Activated CD4-positive, CD25-positive, alpha-beta regulatory T cell treated with anti-CD3 and anti-CD28 coated beads, Interleukin-2, amount 50 U/mL, for 72 hours (primary cell): ENCODE measurements around the gene PRMT3.
"Not testable (repeated sequence)": the region's sequence is repeated elsewhere in the genome, so short reads cannot be mapped to it uniquely, and the experiment has no call there.

Source experiments
- DNase-seq: peaks from one replicate; pipeline ENCODE4 v3.0.0; 2021

The PRMT3 gene

DNA sequence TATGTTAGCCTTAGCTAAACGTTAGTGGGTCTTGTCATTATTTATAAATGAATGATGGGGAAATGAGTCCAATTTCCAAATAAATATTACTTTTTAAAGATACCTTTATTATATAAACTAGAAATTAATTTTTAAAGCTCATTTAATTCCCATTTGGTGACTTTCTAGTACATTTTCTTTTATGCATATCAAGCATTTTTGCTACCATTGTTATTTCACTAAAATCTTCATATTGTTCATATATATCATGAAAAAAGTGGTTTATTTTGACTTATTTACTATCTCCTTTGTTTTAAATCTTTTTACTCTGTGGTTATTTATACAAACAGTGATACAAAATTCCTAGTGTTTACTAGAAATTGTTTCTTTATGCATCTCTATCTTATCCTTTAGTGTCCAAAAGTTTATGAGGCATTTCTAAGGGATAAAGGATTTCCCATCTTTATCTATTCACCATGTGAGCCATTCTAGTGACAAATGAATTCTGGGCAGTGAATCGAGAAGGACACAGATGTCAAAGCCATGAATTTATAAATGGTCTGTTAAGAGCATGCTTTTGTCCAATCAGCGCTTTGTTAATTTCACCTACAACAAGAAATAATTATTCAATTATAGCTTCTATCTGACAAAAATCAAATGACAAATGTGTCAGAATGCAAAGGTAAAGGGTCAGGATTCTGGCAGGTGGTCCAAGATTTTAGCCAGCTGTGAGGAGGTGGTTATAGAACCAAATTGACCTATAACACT is 70.6 kb downstream of the PRMT3 start:
- DNase-seq = no peak

DNA sequence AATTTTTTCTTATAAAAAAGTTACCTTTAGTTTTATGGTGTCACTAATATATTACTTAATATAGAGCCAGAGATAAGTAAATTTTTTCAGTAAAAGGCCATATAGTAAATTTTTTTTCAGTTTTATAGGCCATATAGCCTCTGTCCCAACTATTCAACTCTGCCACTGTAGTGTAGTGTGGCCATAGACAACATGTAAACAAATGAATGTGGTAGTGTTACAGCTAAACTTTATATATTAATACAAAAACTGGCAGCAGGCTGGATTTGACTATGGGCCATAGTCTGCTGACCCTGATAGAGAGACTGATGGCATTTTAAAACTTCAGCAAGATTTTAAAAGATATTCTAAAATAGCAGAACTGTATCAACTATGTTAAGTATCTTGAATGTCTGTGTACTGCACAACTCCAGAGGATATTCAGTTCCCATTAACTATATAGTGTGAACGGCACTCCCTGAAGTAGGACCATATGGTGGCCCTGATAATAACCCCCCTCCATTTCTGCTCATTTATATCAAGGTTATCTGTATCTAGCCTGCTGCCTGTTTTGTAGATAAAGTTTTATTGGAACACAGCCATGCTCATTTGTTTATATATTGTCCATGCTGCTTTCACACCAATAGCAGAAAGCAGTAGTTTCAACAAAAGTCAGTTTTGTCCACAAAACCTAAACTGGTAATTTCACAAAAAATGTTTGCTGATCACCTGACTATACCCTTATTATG is 71.6 kb downstream of the PRMT3 start:
- DNase-seq = no peak

DNA sequence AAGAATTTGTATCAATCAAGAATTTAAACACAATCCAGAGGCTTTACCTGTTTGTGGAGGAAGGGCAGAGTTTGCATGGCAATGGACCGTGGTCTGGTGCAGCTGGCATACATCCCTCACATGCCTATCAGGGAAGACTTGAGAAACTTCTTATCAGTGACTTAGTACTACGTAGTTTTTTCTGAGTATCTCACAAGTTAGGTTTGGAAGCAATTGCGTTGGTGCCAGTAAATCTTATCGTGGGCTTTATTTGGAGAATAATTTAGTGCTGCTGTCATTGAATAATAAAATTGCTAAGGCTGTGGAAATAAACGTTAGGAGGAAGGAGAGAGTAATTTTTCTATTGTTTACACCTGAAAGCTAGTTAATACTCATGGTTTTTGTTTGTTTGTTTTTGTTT is 72.3 kb downstream of the PRMT3 start:
- DNase-seq = no peak

DNA sequence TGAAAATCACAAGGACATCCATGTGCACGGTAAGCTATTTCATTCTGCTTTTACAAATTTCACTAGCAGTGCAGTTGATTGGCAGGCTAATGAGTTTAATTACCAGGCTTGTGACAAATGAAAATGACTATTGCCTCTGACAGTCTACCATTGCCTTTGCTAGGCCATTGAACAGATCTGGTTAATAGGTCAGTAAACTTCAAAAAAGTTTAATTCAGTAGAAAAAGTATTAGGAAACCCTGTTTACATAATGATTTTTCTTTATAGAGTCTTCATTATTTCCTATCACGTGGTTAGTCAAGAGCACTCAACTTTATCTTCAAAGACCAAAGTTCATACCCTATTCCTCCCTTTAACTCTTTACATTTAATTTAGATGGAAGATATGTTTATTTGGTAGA is 77.0 kb downstream of the PRMT3 start:
- no peak for DNase-seq

DNA sequence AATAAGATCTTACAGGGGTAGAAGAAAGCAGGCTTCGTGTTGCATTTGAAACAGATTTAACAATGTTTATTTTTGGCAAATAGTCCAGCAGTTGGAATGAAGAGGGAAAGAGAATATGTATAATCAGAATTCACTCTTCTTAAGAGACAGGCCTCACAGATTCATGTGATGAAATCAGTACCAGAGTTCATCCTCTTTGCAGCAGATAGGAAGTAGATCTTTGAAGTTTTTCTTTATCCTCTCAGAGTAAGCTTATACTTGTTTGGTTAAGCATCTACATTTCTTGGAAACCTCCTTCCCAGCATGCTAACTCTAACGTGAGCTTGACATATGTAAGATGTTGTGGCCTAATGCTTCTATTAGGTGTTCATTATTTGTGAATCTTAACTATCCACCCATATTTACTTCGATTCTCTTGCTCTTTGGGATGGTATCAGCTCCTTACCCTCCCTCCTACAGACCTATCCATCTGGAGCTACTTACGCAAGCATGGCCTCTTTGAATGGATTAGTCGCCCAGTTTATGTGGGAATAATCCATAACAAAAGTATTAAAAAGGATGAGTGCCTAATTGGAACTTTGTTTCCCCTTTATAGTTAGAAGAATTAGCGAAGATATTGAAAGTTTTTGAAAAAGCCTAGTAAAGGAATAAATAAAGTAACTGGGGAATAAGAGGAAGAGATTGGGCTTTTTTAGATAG is 80.1 kb downstream of the PRMT3 start:
- DNase-seq = no peak

DNA sequence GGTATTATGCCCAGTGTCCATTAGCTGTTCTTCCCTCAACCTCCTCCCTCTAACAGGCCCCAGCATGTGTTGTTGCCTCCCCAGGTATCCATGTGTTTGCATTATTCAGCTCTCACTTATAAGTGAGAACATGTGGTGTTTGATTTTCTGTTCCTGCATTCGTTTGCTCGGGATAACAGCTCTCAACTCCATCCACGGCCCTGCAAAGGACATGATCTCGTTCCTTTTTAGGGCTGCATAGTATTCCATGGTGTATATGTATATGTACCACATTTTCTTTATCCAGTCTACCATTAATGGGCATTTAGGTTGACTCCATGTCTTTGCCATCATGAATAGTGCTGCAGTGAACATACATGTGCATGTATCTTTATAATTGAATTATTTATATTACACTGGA is 82.8 kb downstream of the PRMT3 start:
- DNase-seq = no peak

DNA sequence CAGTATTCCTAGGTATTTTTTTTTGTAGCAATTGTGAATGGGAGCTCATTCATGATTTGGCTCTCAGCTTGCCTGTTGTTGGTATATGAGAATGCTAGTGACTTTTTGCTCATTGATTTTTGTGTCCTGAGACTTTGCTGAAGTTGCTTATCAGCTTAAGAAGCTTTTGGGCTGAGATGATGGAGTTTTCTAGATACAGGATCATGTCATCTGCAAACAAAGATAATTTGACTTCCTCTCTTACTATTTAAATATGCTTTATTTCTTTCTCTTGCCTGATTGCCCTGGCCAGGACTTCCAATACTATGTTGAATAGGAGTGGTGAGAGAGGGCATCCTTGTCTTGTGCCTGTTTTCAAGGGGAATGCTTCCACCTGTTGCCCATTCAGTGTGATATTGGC is 84.4 kb downstream of the PRMT3 start:
- DNase-seq = not testable (repeated sequence)

DNA sequence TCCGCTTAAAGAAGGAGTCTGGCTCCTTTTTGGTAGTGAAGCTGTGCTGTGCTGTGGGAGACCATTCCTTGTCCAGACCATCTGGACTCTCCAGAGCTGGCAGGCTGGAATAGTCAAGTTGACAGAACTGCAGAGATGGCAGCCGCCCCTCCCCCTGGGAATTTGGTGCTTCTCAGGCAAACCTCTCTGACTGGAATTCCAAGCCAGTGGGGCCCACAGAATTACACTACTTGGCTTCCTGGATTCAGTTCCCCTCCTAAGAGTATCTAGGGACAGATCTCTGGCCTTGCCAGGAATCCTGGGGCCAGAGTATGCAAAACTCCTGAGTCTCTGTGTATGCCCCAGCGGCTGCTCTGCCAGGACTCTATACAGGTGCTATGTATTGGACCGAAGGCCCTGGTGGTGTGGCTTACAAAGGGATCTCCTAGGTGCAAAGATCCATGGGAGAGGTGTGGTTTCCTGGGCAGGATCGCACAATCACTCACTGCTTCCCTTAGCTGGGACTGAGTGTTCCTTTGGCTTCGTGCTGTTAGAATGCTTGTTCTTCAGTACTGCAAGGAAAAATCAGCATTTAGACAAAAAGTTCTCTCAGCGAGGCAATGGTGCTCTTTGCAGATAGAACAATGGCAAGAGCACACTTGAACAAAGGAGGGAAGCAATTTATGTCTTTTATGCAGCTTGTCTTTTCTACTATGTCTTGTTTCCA is 86.8 kb downstream of the PRMT3 start:
- DNase-seq = no peak

DNA sequence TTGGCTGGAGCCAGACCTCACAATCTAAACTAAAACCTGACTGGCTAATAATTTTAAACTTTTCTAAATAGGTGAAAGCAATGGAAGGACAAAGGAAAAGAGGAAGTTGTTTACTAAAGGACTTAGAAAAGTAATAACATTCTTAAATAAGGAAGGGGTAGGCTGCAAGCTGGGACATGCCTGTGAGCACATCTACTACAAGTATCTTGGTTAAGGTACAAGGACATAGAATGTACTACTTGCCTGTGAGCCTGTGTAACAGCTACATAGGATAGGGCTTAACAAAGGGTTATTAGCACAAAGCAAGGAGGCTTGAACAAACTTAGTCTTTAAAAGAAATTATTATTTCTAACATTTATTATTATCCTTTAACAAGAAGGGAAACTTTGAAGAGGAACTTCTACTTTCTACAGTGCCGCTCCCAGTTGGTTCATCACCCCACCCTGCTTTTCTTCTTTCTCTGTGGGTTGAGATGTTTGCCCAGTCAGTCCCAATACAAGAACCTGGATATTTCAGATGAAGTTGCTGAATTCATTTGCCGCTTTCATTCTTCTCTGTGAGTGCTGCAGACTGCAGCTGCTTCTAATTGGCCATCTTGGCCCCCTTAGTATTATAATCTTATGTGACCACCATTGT is 87.5 kb downstream of the PRMT3 start:
- DNase-seq = no peak

DNA sequence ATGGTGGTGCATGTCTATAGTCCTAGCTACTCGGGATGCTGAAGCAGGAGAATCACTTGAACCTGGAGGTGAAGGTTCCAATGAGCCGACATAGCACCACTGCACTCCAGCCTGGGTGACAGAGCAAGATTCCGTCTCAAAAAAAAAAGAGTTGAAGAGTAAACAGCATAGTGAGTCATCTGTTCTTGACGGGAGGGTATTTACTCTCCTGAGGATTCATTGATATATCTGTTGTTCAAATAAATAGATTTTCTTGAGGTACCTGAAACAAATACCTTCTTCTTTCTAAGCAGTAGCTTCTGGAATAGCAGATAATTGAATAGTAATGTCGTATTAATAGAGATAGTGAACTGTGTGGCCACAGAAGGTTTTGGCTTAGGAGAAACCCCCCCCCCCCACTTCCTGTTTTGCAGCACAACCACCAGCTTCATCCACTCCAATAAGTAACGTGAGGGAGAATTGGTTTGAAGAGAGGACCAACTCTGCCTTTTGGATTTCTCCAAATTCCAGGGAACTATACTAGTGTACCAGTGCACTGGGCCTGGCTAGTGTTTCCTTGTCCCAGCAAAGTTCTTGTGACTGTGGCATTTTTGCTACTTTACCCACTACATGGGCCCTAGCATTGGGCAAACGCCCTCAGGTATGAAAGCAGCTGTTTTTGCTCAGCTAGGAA is 90.0 kb downstream of the PRMT3 start:
- no peak for DNase-seq

DNA sequence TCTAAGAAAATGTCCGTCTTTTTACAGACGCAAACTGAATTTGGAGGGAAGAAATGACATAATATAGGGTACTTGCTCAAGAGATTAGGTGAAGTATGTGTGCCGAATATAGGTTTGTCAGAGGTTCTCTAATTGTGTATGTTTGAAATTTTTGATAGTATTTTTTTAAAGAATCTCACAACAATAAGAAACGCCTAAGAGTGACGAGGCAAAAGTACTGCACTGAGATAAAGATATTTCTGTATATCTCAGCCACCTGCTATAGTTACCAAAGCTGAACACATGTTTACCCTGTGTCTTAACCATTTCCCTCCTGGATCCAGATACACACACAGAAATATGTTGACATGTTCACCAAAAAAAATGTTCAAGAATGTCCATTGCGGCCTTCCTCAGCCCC is 92.0 kb downstream of the PRMT3 start:
- no peak for DNase-seq

DNA sequence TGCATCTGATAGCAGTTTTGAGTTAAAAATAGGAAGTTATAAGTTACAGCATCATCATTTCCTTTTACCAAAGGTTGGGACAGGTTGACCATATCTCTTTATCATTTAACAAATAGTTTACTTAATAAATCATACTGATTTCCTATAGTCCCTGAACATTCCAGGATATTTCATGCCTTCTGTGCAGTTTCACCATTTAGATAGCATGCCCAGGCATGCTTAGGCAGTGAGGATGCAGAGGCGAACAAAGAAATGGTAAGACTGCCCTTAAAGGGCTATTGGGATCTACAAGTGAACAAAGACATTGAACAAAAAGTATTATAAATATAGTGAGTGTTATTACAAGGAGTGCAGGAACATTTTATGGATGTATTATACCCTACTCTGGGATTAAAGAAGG is 96.4 kb downstream of the PRMT3 start:
- no peak for DNase-seq

DNA sequence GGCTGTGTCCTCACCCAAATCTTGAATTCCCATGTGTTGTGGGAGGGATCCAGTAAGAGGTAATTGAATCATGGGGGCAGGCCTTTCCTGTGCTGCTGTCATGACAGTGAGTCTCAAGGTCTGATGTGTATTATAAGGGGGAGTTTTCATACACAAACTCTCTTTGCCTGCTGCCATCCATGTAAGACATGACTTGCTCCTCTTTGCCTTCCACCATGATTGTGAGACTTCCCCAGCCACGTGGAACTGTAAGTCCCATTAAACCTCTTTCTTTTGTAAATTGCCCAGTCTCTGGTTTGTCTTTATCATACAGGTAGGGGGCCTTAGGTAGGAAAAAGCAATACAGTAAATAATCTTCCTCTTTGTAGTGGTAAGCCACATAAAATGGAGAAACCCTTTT is 96.9 kb downstream of the PRMT3 start:
- not testable (repeated sequence) for DNase-seq

DNA sequence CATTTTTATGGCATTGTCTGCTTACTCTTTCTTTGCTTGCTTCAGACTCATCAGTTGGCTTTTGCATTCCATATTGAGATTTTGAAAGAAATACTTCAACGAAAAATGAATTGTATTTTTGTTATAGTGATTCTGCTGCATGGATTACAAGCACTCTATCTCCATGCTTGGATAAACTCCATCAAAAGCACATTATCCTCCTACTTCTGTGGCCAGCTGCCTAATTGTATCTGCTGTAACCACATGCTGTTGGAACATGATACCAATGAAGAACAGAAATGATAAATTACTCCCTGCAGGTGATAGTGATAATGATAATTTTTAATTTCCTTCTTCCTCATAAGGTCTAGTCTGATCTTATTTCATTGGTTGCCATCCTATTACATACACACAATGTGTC is 100.8 kb downstream of the PRMT3 start:
- no peak for DNase-seq

DNA sequence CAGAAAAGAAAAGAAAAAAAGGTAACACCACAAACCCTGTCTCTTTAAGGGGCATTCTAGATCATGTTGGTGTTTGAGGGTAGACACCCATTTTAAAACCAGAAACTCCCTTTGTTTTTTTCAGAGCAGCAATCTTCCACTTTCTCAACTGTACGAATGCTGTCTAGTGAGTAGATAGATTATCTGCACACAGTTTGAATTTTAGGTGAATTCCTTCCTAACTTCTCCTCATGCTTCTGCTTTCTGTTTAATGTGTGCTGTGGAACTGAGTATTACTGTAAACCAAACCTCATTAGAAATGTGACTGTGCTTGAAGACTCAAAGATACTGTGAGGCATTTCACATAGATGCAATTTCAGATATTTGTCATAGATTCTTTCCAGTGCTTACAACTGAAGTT is 102.4 kb downstream of the PRMT3 start:
- no peak for DNase-seq

DNA sequence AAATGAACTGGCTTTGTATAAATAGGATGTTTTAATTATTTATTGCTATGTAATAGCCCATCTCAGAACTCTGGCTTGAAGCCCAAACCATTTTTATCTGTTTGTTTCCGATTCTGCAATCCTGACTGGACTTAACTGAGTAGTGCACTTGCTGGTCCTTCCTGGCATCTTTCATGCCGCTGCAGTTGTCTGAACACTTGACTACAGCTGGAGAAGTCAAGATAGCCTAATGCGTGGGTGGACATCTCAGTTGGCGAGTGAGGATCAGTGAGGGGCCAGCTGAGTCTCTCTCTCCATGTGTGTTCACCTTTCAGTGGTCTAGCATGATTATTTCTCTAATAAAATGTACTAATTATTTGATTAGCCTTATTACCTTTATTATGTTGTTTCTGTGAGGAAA is 105.8 kb downstream of the PRMT3 start:
- no peak for DNase-seq

DNA sequence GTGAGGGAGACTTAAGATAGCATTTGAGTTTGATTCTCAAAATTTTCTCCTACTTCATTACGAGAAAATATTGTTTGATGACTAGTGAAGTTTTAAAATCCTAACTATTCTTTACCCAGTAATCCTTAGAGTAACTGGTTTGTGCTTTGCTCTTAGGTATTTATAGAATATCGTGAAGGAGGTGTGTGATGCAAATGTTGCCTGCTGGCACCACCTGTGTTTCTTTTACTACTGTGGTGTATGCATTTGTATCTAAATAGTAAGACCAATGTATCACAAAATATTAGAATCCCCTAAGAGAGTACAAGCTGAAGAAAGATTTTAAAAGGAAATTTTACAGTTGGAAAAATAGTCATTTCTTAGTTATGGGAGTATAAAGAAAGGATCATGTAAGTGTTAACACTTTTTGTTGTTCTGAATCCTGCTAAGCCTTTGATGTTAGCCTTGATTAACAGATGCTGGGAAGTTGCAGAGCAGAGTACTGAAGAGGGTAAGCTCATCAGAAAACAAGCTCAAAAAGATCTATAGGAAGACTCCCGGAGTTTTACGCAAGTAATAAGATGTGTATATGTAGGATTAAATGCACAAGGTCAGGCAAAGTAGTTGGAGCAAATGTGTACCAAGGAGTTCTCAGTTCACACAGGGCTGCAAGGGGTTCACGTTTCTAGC is 109.7 kb downstream of the PRMT3 start:
- DNase-seq = no peak

DNA sequence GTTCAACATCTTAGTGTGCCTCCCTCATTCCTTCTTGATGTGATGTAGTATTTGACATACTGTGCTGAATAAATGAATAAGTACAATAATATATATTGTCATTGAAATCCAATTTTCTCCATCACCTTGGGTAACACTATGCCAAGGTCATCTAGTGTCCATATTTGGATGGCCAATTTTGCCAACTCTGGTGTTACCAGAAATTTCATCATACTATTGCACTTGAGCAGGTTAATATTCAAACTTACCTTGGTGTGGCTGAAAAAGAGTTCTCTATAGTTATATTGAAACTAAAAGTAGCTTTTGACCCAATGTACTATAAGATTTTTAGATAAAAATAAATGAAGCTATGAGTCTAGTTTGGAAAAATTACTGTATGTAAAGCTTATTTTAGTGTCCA is 113.7 kb downstream of the PRMT3 start:
- no peak for DNase-seq

DNA sequence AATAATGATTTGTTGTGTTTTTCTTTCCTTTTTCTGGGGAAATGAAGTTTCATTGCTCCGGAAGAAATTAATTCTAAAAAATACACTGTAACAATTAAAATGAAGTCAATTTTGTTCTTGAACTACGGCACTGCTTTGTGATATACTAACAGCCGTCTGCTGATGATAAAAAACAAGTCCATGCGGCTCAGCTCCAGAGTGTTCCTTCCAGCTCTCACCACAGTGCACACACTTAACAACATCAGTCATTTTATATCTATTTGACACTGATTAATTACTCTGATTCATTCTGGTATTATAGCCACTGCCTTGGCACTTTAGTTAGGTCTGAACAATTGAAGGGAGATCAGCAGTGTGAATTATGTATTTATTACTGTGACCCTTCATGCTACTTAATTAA is 114.5 kb downstream of the PRMT3 start:
- DNase-seq = no peak

DNA sequence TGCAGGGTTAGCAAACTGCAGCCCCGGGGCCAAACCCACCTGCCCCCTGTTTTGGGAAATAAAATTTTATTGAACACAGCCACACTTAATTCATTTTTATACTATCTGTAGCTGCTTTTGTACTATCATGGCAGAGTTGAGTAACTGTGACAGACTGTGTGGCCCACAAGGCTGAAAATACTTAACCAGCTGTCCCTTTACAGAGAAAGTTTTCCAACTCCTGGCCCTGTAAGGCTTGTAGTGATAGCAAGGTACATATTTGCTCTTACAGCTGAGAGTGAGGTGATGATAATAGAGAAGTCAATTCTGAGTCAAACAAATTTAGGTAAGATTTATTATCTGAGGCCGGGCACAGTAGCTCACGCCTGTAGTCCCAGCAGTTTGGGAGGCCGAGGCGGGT is 124.5 kb downstream of the PRMT3 start:
- DNase-seq = no peak

DNA sequence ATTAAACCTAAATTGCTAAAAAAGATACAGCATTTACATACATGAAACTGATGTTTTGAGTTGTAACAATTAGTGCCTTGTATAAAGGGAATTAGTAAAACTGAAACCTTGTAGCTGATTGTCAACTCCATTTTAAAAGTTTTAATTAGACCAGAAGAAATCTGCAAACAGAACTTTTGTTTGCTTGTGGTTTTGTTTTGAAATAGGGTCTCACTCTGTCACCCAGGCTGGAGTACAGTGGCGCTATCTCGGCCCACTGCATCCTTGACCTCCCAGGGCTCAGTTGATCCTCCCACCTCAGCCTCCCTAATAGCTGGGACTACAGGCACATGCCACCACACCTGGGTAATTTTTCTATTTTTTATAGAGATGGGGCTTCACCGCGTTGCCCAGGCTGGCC is 125.4 kb downstream of the PRMT3 start:
- DNase-seq = no peak

DNA sequence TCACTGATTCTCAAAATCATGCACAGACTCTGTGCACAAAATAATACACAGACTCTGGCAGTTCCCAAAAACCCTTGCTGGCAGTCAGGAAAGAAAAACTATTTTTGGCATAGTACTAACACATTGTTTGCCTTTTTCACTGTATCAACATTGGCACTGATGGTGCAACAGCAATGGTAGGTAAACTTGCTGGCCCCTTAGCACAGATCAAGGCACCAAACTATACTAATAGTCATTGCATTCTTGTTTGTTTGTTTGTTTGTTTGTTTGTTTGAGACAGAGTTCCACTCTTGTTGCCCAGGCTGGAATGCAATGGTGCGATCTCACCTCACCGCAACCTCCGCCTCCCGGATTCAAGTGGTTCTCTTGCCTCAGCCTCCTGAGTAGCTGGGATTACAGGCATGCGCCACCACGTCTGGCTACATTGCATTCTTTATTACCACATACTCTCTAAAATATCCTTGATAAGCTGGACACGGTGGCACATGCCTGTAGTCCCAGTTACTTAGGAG is 130.9 kb downstream of the PRMT3 start:
- no peak for DNase-seq
